ENCODE data around the gene HOXA7.

The HOXA7 gene

GRCh38 chr7:27104341-27105058 lies 52.0 kb downstream of the HOXA7 start:
- no peak for DNase-seq
